Endothelial cell (in vitro differentiated cells): ENCODE results near the gene ZKSCAN5. TPM values are rescaled to one million over a fixed set of nuclear protein-coding genes. Genes with fewer than 3 reads are reported as not detected.
A peak's percentile ranks its signal among the peaks of the same experiment; 100 is the strongest.

ENCODE experiments used
- DNase-seq: peaks from one replicate; pipeline ENCODE4 v3.0.0; 2021; ENCODE audit warnings: low spot score
- H3K27ac Mint-ChIP-seq: one replicate; pipeline ENCODE4 v1.8.0; 2021; ENCODE audit warnings: mixed read lengths, inconsistent platforms; ENCODE audit not compliant: unreplicated experiment
- H3K27me3 Mint-ChIP-seq: one replicate; pipeline ENCODE4 v1.8.0; 2021; ENCODE audit warnings: mild to moderate bottlenecking, moderate library complexity, mixed read lengths, inconsistent platforms; ENCODE audit not compliant: unreplicated experiment
- H3K36me3 Mint-ChIP-seq: one replicate; pipeline ENCODE4 v1.8.0; 2021; ENCODE audit warnings: mild to moderate bottlenecking, low read depth, mixed read lengths, inconsistent platforms; ENCODE audit not compliant: unreplicated experiment
- H3K4me1 Mint-ChIP-seq: one replicate; pipeline ENCODE4 v1.8.0; 2021; ENCODE audit warnings: mild to moderate bottlenecking, mixed read lengths, inconsistent platforms; ENCODE audit not compliant: unreplicated experiment
- H3K4me3 Mint-ChIP-seq: one replicate; pipeline ENCODE4 v1.8.0; 2021; ENCODE audit warnings: mild to moderate bottlenecking, mixed read lengths, inconsistent platforms; ENCODE audit not compliant: unreplicated experiment
- H3K9me3 Mint-ChIP-seq: one replicate; pipeline ENCODE4 v1.8.0; 2021; ENCODE audit warnings: mixed read lengths, inconsistent platforms; ENCODE audit not compliant: unreplicated experiment
- CTCF ChIP-seq: fragments of 200-600 bp; sonication (generic); IDR thresholded peaks from one replicate; pipeline ENCODE4 v1.5.0; 2021; ENCODE audit warnings: antibody characterized with exemption; ENCODE audit not compliant: unreplicated experiment
- total RNA-seq: library from RNA; stranded (reverse); fragmentation: NEBNext Ultra II Directional; extraction: Animal tissue kit (Norgen Biotek cat#: 25700); gene quantifications from one replicate; pipeline ENCODE4 v1.2.1, GENCODE V29; 2021; ENCODE audit not compliant: unreplicated experiment

ZKSCAN5 gene
- total RNA-seq, 1 donor from 2014 or later: 17.8 TPM

GRCh38 chr7:99478464-99479440 is 25.7 kb upstream of the ZKSCAN5 start:
- Mint-ChIP-seq H3K4me1 (peaks cover 2% of the 10 kb centered on the region), H3K4me3 (no peak overlapping the region), H3K27me3 (peaks cover 5% of the 10 kb centered on the region), H3K27ac (peak overlapping the region; percentile 30), H3K9me3 (no peaks in the 10 kb centered on the region), H3K36me3 (peaks cover 21% of the 10 kb centered on the region)
- TF ChIP-seq CTCF: no peak
- DNase-seq: no peak

GRCh38 chr7:99485094-99485493 is 19.4 kb upstream of the ZKSCAN5 start:
- no peaks in the 10 kb centered on the region for H3K9me3 Mint-ChIP-seq
- DNase-seq: no peak
- H3K4me3 Mint-ChIP-seq: peak overlapping the region; percentile 3
- H3K4me1 Mint-ChIP-seq: no peaks in the 10 kb centered on the region
- no peaks in the 10 kb centered on the region for H3K27me3 Mint-ChIP-seq
- H3K36me3 Mint-ChIP-seq: peaks cover 18% of the 10 kb centered on the region
- no peak for TF ChIP-seq CTCF
- peak overlapping the region; percentile 74 for H3K27ac Mint-ChIP-seq

GRCh38 chr7:99489235-99489634 is 15.2 kb upstream of the ZKSCAN5 start:
- Mint-ChIP-seq H3K4me3 (no peak overlapping the region), H3K9me3 (no peaks in the 10 kb centered on the region), H3K27me3 (peaks cover 3% of the 10 kb centered on the region)

GRCh38 chr7:99490878-99491277 is 13.6 kb upstream of the ZKSCAN5 start:
- Mint-ChIP-seq H3K27ac (no peak overlapping the region), H3K27me3 (peaks cover 3% of the 10 kb centered on the region), H3K4me1 (no peaks in the 10 kb centered on the region), H3K9me3 (no peaks in the 10 kb centered on the region), H3K4me3 (no peak overlapping the region), H3K36me3 (peaks cover 30% of the 10 kb centered on the region)
- no peak for TF ChIP-seq CTCF
- DNase-seq: no peak

More at GRCh38 chr7:99489235-99489634, 15.2 kb upstream of the ZKSCAN5 start:
- H3K27ac Mint-ChIP-seq: no peak overlapping the region
- DNase-seq: no peak
- peaks cover 33% of the 10 kb centered on the region for H3K36me3 Mint-ChIP-seq
- no peaks in the 10 kb centered on the region for H3K4me1 Mint-ChIP-seq
- no peak for TF ChIP-seq CTCF

GRCh38 chr7:99493823-99494222 is 10.6 kb upstream of the ZKSCAN5 start:
- Mint-ChIP-seq H3K4me1 (peaks cover 12% of the 10 kb centered on the region), H3K36me3 (peaks cover 40% of the 10 kb centered on the region), H3K27ac (no peak overlapping the region), H3K27me3 (peaks cover 7% of the 10 kb centered on the region), H3K9me3 (no peaks in the 10 kb centered on the region), H3K4me3 (peak overlapping the region; percentile 85)
- DNase-seq: no peak
- no peak for TF ChIP-seq CTCF
